PC-3 (cell line): ENCODE results near the gene ATP8A2. TPM values are rescaled to one million over a fixed set of nuclear protein-coding genes. Genes with fewer than 3 reads are reported as not detected.
A peak's percentile ranks its signal among the peaks of the same experiment; 100 is the strongest.

Experiments
- ATAC-seq: fragments of 200-7000 bp; cut with Tn5 transposase; 2 replicates; pipeline ENCODE4 v1.9.1; 2020; ENCODE audit warnings: mild to moderate bottlenecking, moderate library complexity
- BruUV-seq: library from RNA; stranded (reverse); fragments of 400-500 nt; replicated peaks from 2 replicates; lab custom pipeline; 2021; lab: Mats Ljungman, UMichigan
- CTCF ChIA-PET: fragments of 300-600 bp; sonication (Branson Sonifier 250); formaldehyde crosslinking; loops from one replicate; lab custom pipeline; 2022; ENCODE audit warnings: antibody characterized with exemption; lab: Charles Lee
- POLR2A ChIA-PET: fragments of 300-600 bp; sonication (Branson Sonifier 250); formaldehyde crosslinking; loops from one replicate; lab custom pipeline; 2022; ENCODE audit warnings: antibody characterized with exemption; ENCODE audit not compliant: unreplicated experiment; lab: Charles Lee
- DNase-seq: peaks from one replicate; pipeline ENCODE4 v3.0.0-alpha.2; 2015
- H2AFZ ChIP-seq: fragments of 300-600 bp; sonication (generic); 2 replicates; pipeline ENCODE4 v1.6.0; 2016; ENCODE audit warnings: antibody characterized with exemption, low read length
- H3F3A ChIP-seq: fragments of 300-600 bp; sonication (generic); one replicate; pipeline ENCODE4 v1.6.0; 2017; ENCODE audit warnings: antibody characterized with exemption, low read length, control low read depth, mild to moderate bottlenecking; ENCODE audit not compliant: unreplicated experiment
- H3K27ac ChIP-seq: fragments of 300-600 bp; sonication (generic); 2 replicates; pipeline ENCODE4 v1.5.1; 2016; ENCODE audit warnings: mild to moderate bottlenecking, low read length
- H3K27me3 ChIP-seq: fragments of 300-600 bp; sonication (generic); 2 replicates; pipeline ENCODE4 v1.6.1; 2016; ENCODE audit warnings: low read length, mixed read lengths
- H3K36me3 ChIP-seq: fragments of 300-600 bp; sonication (generic); 2 replicates; pipeline ENCODE4 v1.6.1; 2016; ENCODE audit warnings: low read depth, mixed run types, low read length, mixed read lengths
- H3K4me1 ChIP-seq: fragments of 300-600 bp; sonication (generic); 2 replicates; pipeline ENCODE4 v1.5.1; 2016; ENCODE audit warnings: low read length; ENCODE audit not compliant: insufficient read depth
- H3K4me2 ChIP-seq: fragments of 300-600 bp; sonication (generic); 2 replicates; pipeline ENCODE4 v1.6.0; 2016; ENCODE audit warnings: low read length
- H3K4me3 ChIP-seq: fragments of 300-600 bp; sonication (generic); 2 replicates; pipeline ENCODE4 v1.5.1; 2016; ENCODE audit warnings: mild to moderate bottlenecking, low read length, mixed read lengths
- H3K79me2 ChIP-seq: fragments of 300-600 bp; sonication (generic); 2 replicates; pipeline ENCODE4 v1.6.1; 2017; ENCODE audit warnings: low read length, mixed read lengths
- H3K9ac ChIP-seq: fragments of 300-600 bp; sonication (generic); 2 replicates; pipeline ENCODE4 v1.6.0; 2016; ENCODE audit warnings: mild to moderate bottlenecking, low read length
- H3K9me2 ChIP-seq: fragments of 300-600 bp; sonication (generic); replicated peaks from 2 replicates; pipeline ENCODE4 v1.6.1; 2016; ENCODE audit warnings: mixed run types, low read length, mixed read lengths
- H3K9me3 ChIP-seq: fragments of 300-600 bp; sonication (generic); 2 replicates; pipeline ENCODE4 v1.6.1; 2016; ENCODE audit warnings: low read length, mixed read lengths
- H4K20me1 ChIP-seq: fragments of 300-600 bp; sonication (generic); 2 replicates; pipeline ENCODE4 v1.6.1; 2016; ENCODE audit warnings: low read length, mixed read lengths
- EZH2 ChIP-seq: fragments of 300-600 bp; sonication (generic); IDR thresholded peaks from one replicate; pipeline ENCODE4 v1.6.1; 2017; ENCODE audit warnings: antibody characterized with exemption, mild to moderate bottlenecking, low read length; ENCODE audit not compliant: unreplicated experiment
- EZH2phosphoT487 ChIP-seq: fragments of 300-600 bp; sonication (generic); IDR thresholded peaks from 2 replicates; pipeline ENCODE4 v1.6.1; 2018; ENCODE audit warnings: mild to moderate bottlenecking, antibody characterized with exemption, low read length, borderline replicate concordance
- intact Hi-C: fragments of 100-400 bp; cut with micrococcal nuclease; formaldehyde crosslinking; loops from 2 replicates; pipeline ENCODE4 v1.9.0; 2023
- total RNA-seq: library from RNA; depleted of rRNA; stranded (reverse); fragments of >200 nt; gene quantifications from 2 replicates; pipeline ENCODE4 v1.2.3, GENCODE V29; 2014
- TF ChIP-seq, protein P1 (sequence below): fragments of 300-600 bp; sonication (generic); conservative IDR thresholded peaks from 2 replicates; pipeline ENCODE4 v1.5.1; 2017; ENCODE audit warnings: antibody characterized with exemption, low read depth, mild to moderate bottlenecking, low read length

The ATP8A2 gene
- total RNA-seq, 1 experiment from 2014 or later: 0.04 TPM

DNA sequence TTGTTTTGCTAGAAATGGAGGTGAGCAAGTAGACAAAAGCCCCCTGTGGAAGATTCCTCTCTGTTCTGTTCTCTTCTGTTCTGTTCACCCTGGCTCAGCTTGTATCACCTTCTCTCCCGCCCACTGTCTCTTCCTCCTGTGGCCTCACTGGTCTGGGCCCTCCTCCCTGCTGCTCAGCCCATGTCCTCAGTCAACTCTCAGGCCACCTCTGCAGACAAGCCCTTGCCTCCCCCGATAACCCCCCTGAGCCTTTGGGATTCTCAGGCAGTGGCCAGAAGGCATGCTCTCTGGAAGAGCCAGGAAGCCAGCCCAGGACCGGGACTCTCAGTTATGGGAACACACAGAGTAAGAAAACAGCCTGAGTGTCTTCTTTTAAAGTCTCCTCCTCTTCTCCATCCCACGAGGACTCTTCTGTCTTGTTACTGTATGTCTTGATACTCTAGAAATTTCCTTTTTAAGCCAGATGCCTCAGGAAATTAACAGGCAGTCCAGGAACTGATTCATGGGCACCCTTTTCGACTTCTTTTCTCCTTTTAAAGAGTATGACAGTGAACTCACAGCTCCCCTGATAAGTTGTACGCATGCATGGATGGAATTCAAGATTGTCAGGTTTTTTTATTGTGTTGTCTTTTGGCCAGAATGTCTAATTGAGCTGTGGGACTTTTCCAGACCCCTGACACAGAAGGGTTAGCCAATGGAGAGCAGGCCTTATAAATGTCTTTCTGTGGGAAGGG, 646.3 kb downstream of the ATP8A2 start:
- H3K9me2 ChIP-seq: no peaks in the 10 kb centered on the region
- peaks cover 54% of the 10 kb centered on the region for H3K4me1 ChIP-seq
- 0 out of 2 replicates have a peak overlapping the region, but pooled peaks have one; percentile 1 for H3K4me2 ChIP-seq
- ATAC-seq (no peak), DNase-seq (peak; percentile 49)
- H3K27ac ChIP-seq: peak overlapping the region; percentile 99
- H3K27me3 ChIP-seq: no peaks in the 10 kb centered on the region
- no TSS peak for BruUV-seq
- H3K9ac ChIP-seq: peak overlapping the region; percentile 72; the same call in 1 of the 2 replicates
- H3K9me3 ChIP-seq: no peaks in the 10 kb centered on the region
- ChIA-PET POLR2A (interaction anchor here (0.6 kb wide), 1 partner anchor 10 kb away, joined by 5 read pairs; no protein-coding TSS in a partner anchor), CTCF (no interaction called here)
- H3F3A ChIP-seq: peaks cover 11% of the 10 kb centered on the region
- TF ChIP-seq EZH2: no peak
- TF ChIP-seq, protein P1, sequence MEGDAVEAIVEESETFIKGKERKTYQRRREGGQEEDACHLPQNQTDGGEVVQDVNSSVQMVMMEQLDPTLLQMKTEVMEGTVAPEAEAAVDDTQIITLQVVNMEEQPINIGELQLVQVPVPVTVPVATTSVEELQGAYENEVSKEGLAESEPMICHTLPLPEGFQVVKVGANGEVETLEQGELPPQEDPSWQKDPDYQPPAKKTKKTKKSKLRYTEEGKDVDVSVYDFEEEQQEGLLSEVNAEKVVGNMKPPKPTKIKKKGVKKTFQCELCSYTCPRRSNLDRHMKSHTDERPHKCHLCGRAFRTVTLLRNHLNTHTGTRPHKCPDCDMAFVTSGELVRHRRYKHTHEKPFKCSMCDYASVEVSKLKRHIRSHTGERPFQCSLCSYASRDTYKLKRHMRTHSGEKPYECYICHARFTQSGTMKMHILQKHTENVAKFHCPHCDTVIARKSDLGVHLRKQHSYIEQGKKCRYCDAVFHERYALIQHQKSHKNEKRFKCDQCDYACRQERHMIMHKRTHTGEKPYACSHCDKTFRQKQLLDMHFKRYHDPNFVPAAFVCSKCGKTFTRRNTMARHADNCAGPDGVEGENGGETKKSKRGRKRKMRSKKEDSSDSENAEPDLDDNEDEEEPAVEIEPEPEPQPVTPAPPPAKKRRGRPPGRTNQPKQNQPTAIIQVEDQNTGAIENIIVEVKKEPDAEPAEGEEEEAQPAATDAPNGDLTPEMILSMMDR: no peak
- TF ChIP-seq EZH2phosphoT487: no peak
- H3K4me3 ChIP-seq: no peak overlapping the region
- no peaks in the 10 kb centered on the region for H4K20me1 ChIP-seq
- intact Hi-C loops: no loop called here
- H3K79me2 ChIP-seq: no peaks in the 10 kb centered on the region
- H3K36me3 ChIP-seq: no peaks in the 10 kb centered on the region
- H2AFZ ChIP-seq: peak overlapping the region; percentile 49; the same call in 1 of the 2 replicates

DNA sequence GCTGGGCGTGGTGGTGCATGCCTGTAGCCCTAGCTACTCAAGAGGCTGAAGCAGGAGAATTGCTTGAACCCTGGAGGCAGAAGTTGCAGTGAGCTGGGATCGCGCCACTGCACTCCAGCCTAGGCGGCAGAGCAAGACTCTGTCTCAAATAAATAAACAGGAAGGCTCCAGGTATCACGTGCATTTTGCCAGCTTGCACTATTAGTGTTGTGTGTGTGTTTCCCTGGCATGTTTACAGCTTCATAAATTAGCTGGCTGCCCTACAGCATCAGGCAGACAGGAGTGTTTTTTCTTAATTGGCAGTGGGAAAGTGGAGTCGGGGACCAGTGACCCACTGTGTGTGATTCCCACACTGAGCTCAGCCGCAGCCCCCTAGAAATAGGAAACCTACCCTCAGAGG, 647.5 kb downstream of the ATP8A2 start:
- DNase-seq (no peak), ATAC-seq (no peak)
- Histone ChIP-seq H2AFZ (no peak overlapping the region), H3K4me3 (no peak overlapping the region; the same call in 1 of the 2 replicates), H3F3A (peaks cover 11% of the 10 kb centered on the region), H3K27me3 (no peaks in the 10 kb centered on the region), H4K20me1 (no peaks in the 10 kb centered on the region), H3K4me2 (peak overlapping the region; percentile 68), H3K9me3 (no peaks in the 10 kb centered on the region), H3K9ac (peak overlapping the region; percentile 72), H3K79me2 (no peaks in the 10 kb centered on the region), H3K36me3 (no peaks in the 10 kb centered on the region), H3K27ac (peak overlapping the region; percentile 99), H3K4me1 (peaks cover 59% of the 10 kb centered on the region), H3K9me2 (no peaks in the 10 kb centered on the region)
- TF ChIP-seq EZH2 (no peak), EZH2phosphoT487 (no peak)
- TF ChIP-seq, protein P1: no peak
- no TSS peak for BruUV-seq
- POLR2A ChIA-PET: no interaction called here
- CTCF ChIA-PET: no interaction called here
- intact Hi-C loops: no loop called here
